Kidney (tissue), 14 donors: ENCODE results near the gene RANBP3. TPM values are rescaled to one million over a fixed set of nuclear protein-coding genes. Genes with fewer than 3 reads are reported as not detected.
A peak's percentile ranks its signal among the peaks of the same experiment; 100 is the strongest.

Experiments
- DNase-seq, 5 donors: peaks; one replicate each; pipeline ENCODE4 v3.0.0-alpha.2; 2013 to 2020
- FAIRE-seq: peaks from 2 replicates; lab custom pipeline; 2012; peaks lifted over from hg19 to GRCh38; lab: Jason Lieb, UNC
- H3K27ac ChIP-seq, 2 donors: one replicate each; pipeline ENCODE4 v1.7.0; 2013; ENCODE audit warnings: low read depth in 2 of 2, low read length in 2 of 2, inconsistent platforms in 1 of 2
- H3K27me3 ChIP-seq: one replicate; pipeline ENCODE4 v1.7.1; 2013; ENCODE audit warnings: low read length, inconsistent platforms; ENCODE audit not compliant: control insufficient read depth, insufficient read depth
- H3K36me3 ChIP-seq, 3 donors: one replicate each; pipeline versions ENCODE4 v1.7.0 to v1.7.1; 2013; ENCODE audit warnings: low read length in 3 of 3, control low read depth in 1 of 3, inconsistent platforms in 1 of 3; ENCODE audit not compliant: insufficient read depth in 3 of 3, control insufficient read depth in 2 of 3
- H3K4me1 ChIP-seq, 3 donors: one replicate each; pipeline versions ENCODE4 v1.7.0 to v1.7.1; 2013; ENCODE audit warnings: low read length in 3 of 3, inconsistent platforms in 1 of 3, low read depth in 1 of 3; ENCODE audit not compliant: control insufficient read depth in 2 of 3, insufficient read depth in 2 of 3
- H3K4me3 ChIP-seq, 3 donors: one replicate each; pipeline versions ENCODE4 v1.7.0 to v1.8.1; 2013; ENCODE audit warnings: low read length in 3 of 3, control low read depth in 1 of 3, inconsistent platforms in 1 of 3
- H3K9ac ChIP-seq, 3 donors: one replicate each; pipeline versions ENCODE4 v1.7.0 to v1.7.1; 2013; ENCODE audit warnings: low read length in 3 of 3, control low read depth in 1 of 3, inconsistent platforms in 1 of 3
- H3K9me3 ChIP-seq, 3 donors: one replicate each; pipeline versions ENCODE4 v1.7.0 to v1.7.1; 2013; ENCODE audit warnings: low read length in 3 of 3, control low read depth in 1 of 3, inconsistent platforms in 1 of 3; ENCODE audit not compliant: control insufficient read depth in 2 of 3, insufficient read depth in 1 of 3
- CTCF ChIP-seq: IDR thresholded peaks from 3 replicates; pipeline ENCODE4 v1.5.1; 2012; ENCODE audit warnings: mild to moderate bottlenecking, moderate library complexity, borderline replicate concordance; ENCODE audit not compliant: insufficient read depth; ENCODE audit errors: extremely low read depth
- intact Hi-C: fragments of 100-400 bp; cut with DNase I; formaldehyde crosslinking; loops from one replicate; pipeline ENCODE4 v1.11.1; 2022
- polyA plus RNA-seq: library from polyadenylated mRNA; stranded (reverse); fragments of 350-450 nt; fragmentation: Illumina TruSeq; extraction: RNeasy Lipid Tissue Mini Kit (QIAGEN cat#74804); gene quantifications from one replicate; pipeline ENCODE4 v1.2.3, GENCODE V29; 2014; ENCODE audit warnings: low read depth, low replicate concordance; ENCODE audit not compliant: insufficient read depth
- total RNA-seq: library from RNA; stranded (reverse); fragmentation: NEBNext Ultra II Directional; extraction: Animal tissue kit (Norgen Biotek cat#: 25700); gene quantifications from one replicate; pipeline ENCODE4 v1.2.1, GENCODE V29; 2021
- donor health status: control.
- donor health status: control.
- donor health status: control.
- donor health status: control.
- donor health status: control.
- donor health status: DM: yes; HTN: yes; CAD: no.
- donor health status: Normal renal cell carcinoma (clear cell type).

The RANBP3 gene
- total and polyA plus RNA-seq, 2 donors from 2014 or later = 33.7 to 69.7 TPM

GRCh38 chr19:5975388-5975728, 2.6 kb downstream of the RANBP3 start:
- no peak overlapping the region for H3K27ac ChIP-seq

GRCh38 chr19:5974721-5975387, 3.1 kb downstream of the RANBP3 start:
- H3K4me3 ChIP-seq = no peak overlapping the region
- no peak overlapping the region for H3K9ac ChIP-seq
- intact Hi-C loops = no loop called here
- DNase-seq (peak in 1 of 5 donors; percentile 52), FAIRE-seq (no peak)
- H3K27ac ChIP-seq = no peak overlapping the region
- TF ChIP-seq CTCF = no peak
- no peaks in the 10 kb centered on the region for H3K9me3 ChIP-seq
- no peaks in the 10 kb centered on the region for H3K27me3 ChIP-seq
- H3K36me3 ChIP-seq = peaks cover 0 to 6% (median 2%) of the 10 kb centered on the region in 3 donors
- peaks cover 0 to 27% (median 20%) of the 10 kb centered on the region in 3 donors for H3K4me1 ChIP-seq

More at GRCh38 chr19:5975388-5975728, 2.6 kb downstream of the RANBP3 start:
- TF ChIP-seq CTCF = no peak
- Histone ChIP-seq H3K36me3 (peaks cover 0 to 6% (median 2%) of the 10 kb centered on the region in 3 donors), H3K4me1 (peaks cover 0 to 22% (median 15%) of the 10 kb centered on the region in 3 donors), H3K9ac (no peak overlapping the region), H3K4me3 (no peak overlapping the region), H3K27me3 (no peaks in the 10 kb centered on the region), H3K9me3 (no peaks in the 10 kb centered on the region)
- intact Hi-C loops = no loop called here
- DNase-seq (no peak), FAIRE-seq (no peak)

- H3K4me3 ChIP-seq = no peak overlapping the region
- no peak for FAIRE-seq
- H3K27ac ChIP-seq = no peak overlapping the region
- H3K4me1 ChIP-seq = peaks cover 0 to 33% (median 26%) of the 10 kb centered on the region in 3 donors
- intact Hi-C loops = no loop called here
- no peaks in the 10 kb centered on the region for H3K9me3 ChIP-seq
- H3K27me3 ChIP-seq = no peaks in the 10 kb centered on the region
- no peak overlapping the region for H3K9ac ChIP-seq
- TF ChIP-seq CTCF = no peak
- peak in 1 of 5 donors; percentile 49 for DNase-seq
- H3K36me3 ChIP-seq = peaks cover 0 to 6% (median 2%) of the 10 kb centered on the region in 3 donors
These were observed 3.9 kb downstream of the RANBP3 start for GRCh38 chr19:5973867-5974635.
